GM19239 (cell line): ENCODE measurements around the gene ABITRAM.

ENCODE experiments used
- DNase-seq: peaks from one replicate; pipeline ENCODE4 v3.0.0; 2011; ENCODE audit warnings: low spot score; ENCODE audit not compliant: insufficient read length
- FAIRE-seq: peaks from 2 replicates; lab custom pipeline; 2011; peaks lifted over from hg19 to GRCh38; lab: Jason Lieb, UNC

ABITRAM gene

GRCh38 chr9:108978205-108978604 lies 44.0 kb downstream of the ABITRAM start:
- FAIRE-seq (no peak), DNase-seq (no peak)

GRCh38 chr9:108980893-108981292 lies 46.7 kb downstream of the ABITRAM start:
- FAIRE-seq (no peak), DNase-seq (no peak)

- no peak for DNase-seq
- no peak for FAIRE-seq
Observed at GRCh38 chr9:108983885-108984284, 49.7 kb downstream of the ABITRAM start.
